ENCODE measurements around the gene FLRT3. TPM values are rescaled to one million over a fixed set of nuclear protein-coding genes. Genes with fewer than 3 reads are reported as not detected.

FLRT3 gene
- total RNA-seq, 5 donors from 2014 or later (not counting 1 experiment from before 2014, with no cell fraction given), result 0.07 TPM; not detected in 4

- ATAC-seq (replicated peaks in 1 of 4) (no peak), DNase-seq (no peak)
- Mint-ChIP-seq H3K9me3 (peaks cover 7 to 24% (median 15%) of the 10 kb centered on the region in 3 donors), H3K27me3 (no peaks in the 10 kb centered on the region), H3K4me1 (no peaks in the 10 kb centered on the region), H3K4me3 (no peak overlapping the region), H3K36me3 (no peaks in the 10 kb centered on the region), H3K27ac (no peak overlapping the region)
- ChIA-PET CTCF (no interaction called here), POLR2A (no interaction called here)
- Histone ChIP-seq H3K36me3 (ENCODE audit: control insufficient read depth in 2 of 2, extremely low read depth in 1 of 2, insufficient read depth in 1 of 2, low read length in 1 of 2) (no peaks in the 10 kb centered on the region), H3K4me3 (ENCODE audit: control insufficient read depth in 1 of 2, extremely low read depth in 1 of 2, low read length in 1 of 2) (no peak overlapping the region), H3K4me1 (ENCODE audit: control insufficient read depth in 1 of 2, extremely low read depth in 1 of 2, insufficient read depth in 2 of 2, low read length in 2 of 2) (no peaks in the 10 kb centered on the region), H3K27me3 (replicated peaks in 1 of 2; ENCODE audit: control insufficient read depth in 2 of 2, extremely low read depth in 1 of 2, insufficient read depth in 2 of 2, low read length in 1 of 2) (no peaks in the 10 kb centered on the region), H3K9me3 (no peaks in the 10 kb centered on the region), H3K27ac (ENCODE audit: low read length) (no peak overlapping the region)
- no CpG with 5 or more reads among the region's 4 CpGs for WGBS (ENCODE audit: insufficient coverage)
Observed at GRCh38 chr20:14375416-14375985, 38.1 kb upstream of the FLRT3 start.

GRCh38 chr20:14374196-14374595 lies 36.8 kb upstream of the FLRT3 start:
- no peak for ATAC-seq (replicated peaks in 1 of 4)
- Mint-ChIP-seq H3K4me1 (no peaks in the 10 kb centered on the region), H3K9me3 (peaks cover 7 to 24% (median 15%) of the 10 kb centered on the region in 3 donors), H3K27ac (no peak overlapping the region), H3K36me3 (no peaks in the 10 kb centered on the region), H3K4me3 (no peak overlapping the region), H3K27me3 (no peaks in the 10 kb centered on the region)
- H3K4me1 ChIP-seq (ENCODE audit: control insufficient read depth in 1 of 2, extremely low read depth in 1 of 2, insufficient read depth in 2 of 2, low read length in 2 of 2), result no peaks in the 10 kb centered on the region
- ChIA-PET CTCF (no interaction called here), POLR2A (no interaction called here)
- no peak for DNase-seq
- H3K36me3 ChIP-seq (ENCODE audit: control insufficient read depth in 2 of 2, extremely low read depth in 1 of 2, insufficient read depth in 1 of 2, low read length in 1 of 2), result no peaks in the 10 kb centered on the region
- no peak overlapping the region for H3K27ac ChIP-seq (ENCODE audit: low read length)
- 51% methylated on average over 2 of the region's 3 CpGs for WGBS (ENCODE audit: insufficient coverage)
- no peaks in the 10 kb centered on the region for H3K9me3 ChIP-seq
- H3K27me3 ChIP-seq (replicated peaks in 1 of 2; ENCODE audit: control insufficient read depth in 2 of 2, extremely low read depth in 1 of 2, insufficient read depth in 2 of 2, low read length in 1 of 2), result no peaks in the 10 kb centered on the region
- no peak overlapping the region for H3K4me3 ChIP-seq (ENCODE audit: control insufficient read depth in 1 of 2, extremely low read depth in 1 of 2, low read length in 1 of 2)

GRCh38 chr20:14361509-14362345 lies 24.3 kb upstream of the FLRT3 start:
- Mint-ChIP-seq H3K27ac (no peak overlapping the region), H3K4me3 (no peak overlapping the region), H3K9me3 (peaks cover 3 to 25% (median 12%) of the 10 kb centered on the region in 3 donors), H3K36me3 (no peaks in the 10 kb centered on the region), H3K4me1 (no peaks in the 10 kb centered on the region), H3K27me3 (no peaks in the 10 kb centered on the region)
- Histone ChIP-seq H3K27ac (ENCODE audit: low read length) (no peak overlapping the region), H3K4me3 (ENCODE audit: control insufficient read depth in 1 of 2, extremely low read depth in 1 of 2, low read length in 1 of 2) (no peak overlapping the region), H3K4me1 (ENCODE audit: control insufficient read depth in 1 of 2, extremely low read depth in 1 of 2, insufficient read depth in 2 of 2, low read length in 2 of 2) (no peaks in the 10 kb centered on the region), H3K36me3 (ENCODE audit: control insufficient read depth in 2 of 2, extremely low read depth in 1 of 2, insufficient read depth in 1 of 2, low read length in 1 of 2) (no peaks in the 10 kb centered on the region), H3K9me3 (no peaks in the 10 kb centered on the region), H3K27me3 (replicated peaks in 1 of 2; ENCODE audit: control insufficient read depth in 2 of 2, extremely low read depth in 1 of 2, insufficient read depth in 2 of 2, low read length in 1 of 2) (no peaks in the 10 kb centered on the region)
- ChIA-PET CTCF (no interaction called here), POLR2A (interaction anchor here in 1 of 2 donors (0.9 kb wide), 1 partner anchor 8 kb away, joined by 3 read pairs; no protein-coding TSS in a partner anchor)
- WGBS (ENCODE audit: insufficient coverage), result 80% methylated on average over 1 of the region's 3 CpGs
- DNase-seq (no peak), ATAC-seq (replicated peaks in 1 of 4) (no peak)

GRCh38 chr20:14360416-14360815 lies 23.0 kb upstream of the FLRT3 start:
- ATAC-seq (replicated peaks in 1 of 4), result no peak
- Mint-ChIP-seq H3K36me3 (no peaks in the 10 kb centered on the region), H3K9me3 (peaks cover 3 to 20% (median 7%) of the 10 kb centered on the region in 3 donors), H3K4me3 (no peak overlapping the region), H3K4me1 (no peaks in the 10 kb centered on the region), H3K27ac (no peak overlapping the region), H3K27me3 (no peaks in the 10 kb centered on the region)
- Histone ChIP-seq H3K9me3 (no peaks in the 10 kb centered on the region), H3K4me1 (ENCODE audit: control insufficient read depth in 1 of 2, extremely low read depth in 1 of 2, insufficient read depth in 2 of 2, low read length in 2 of 2) (no peaks in the 10 kb centered on the region), H3K27me3 (replicated peaks in 1 of 2; ENCODE audit: control insufficient read depth in 2 of 2, extremely low read depth in 1 of 2, insufficient read depth in 2 of 2, low read length in 1 of 2) (no peaks in the 10 kb centered on the region), H3K27ac (ENCODE audit: low read length) (no peak overlapping the region), H3K36me3 (ENCODE audit: control insufficient read depth in 2 of 2, extremely low read depth in 1 of 2, insufficient read depth in 1 of 2, low read length in 1 of 2) (no peaks in the 10 kb centered on the region), H3K4me3 (ENCODE audit: control insufficient read depth in 1 of 2, extremely low read depth in 1 of 2, low read length in 1 of 2) (no peak overlapping the region)
- DNase-seq, result no peak
- ChIA-PET POLR2A (no interaction called here), CTCF (no interaction called here)

- no peak overlapping the region for H3K4me3 Mint-ChIP-seq
- ChIA-PET POLR2A (no interaction called here), CTCF (no interaction called here)
- DNase-seq, result no peak
- Histone ChIP-seq H3K4me3 (ENCODE audit: control insufficient read depth in 1 of 2, extremely low read depth in 1 of 2, low read length in 1 of 2) (no peak overlapping the region), H3K36me3 (ENCODE audit: control insufficient read depth in 2 of 2, extremely low read depth in 1 of 2, insufficient read depth in 1 of 2, low read length in 1 of 2) (no peaks in the 10 kb centered on the region), H3K9me3 (no peaks in the 10 kb centered on the region), H3K27ac (ENCODE audit: low read length) (no peak overlapping the region), H3K27me3 (replicated peaks in 1 of 2; ENCODE audit: control insufficient read depth in 2 of 2, extremely low read depth in 1 of 2, insufficient read depth in 2 of 2, low read length in 1 of 2) (no peaks in the 10 kb centered on the region), H3K4me1 (ENCODE audit: control insufficient read depth in 1 of 2, extremely low read depth in 1 of 2, insufficient read depth in 2 of 2, low read length in 2 of 2) (no peaks in the 10 kb centered on the region)
- no peak overlapping the region for H3K27ac Mint-ChIP-seq
- no peaks in the 10 kb centered on the region for H3K36me3 Mint-ChIP-seq
- no peak for ATAC-seq (replicated peaks in 1 of 4)
- 67% methylated on average over 1 of the region's 1 CpG for WGBS (ENCODE audit: insufficient coverage)
- H3K4me1 Mint-ChIP-seq, result no peaks in the 10 kb centered on the region
- H3K27me3 Mint-ChIP-seq, result no peaks in the 10 kb centered on the region
- H3K9me3 Mint-ChIP-seq, result peaks cover 4 to 17% (median 11%) of the 10 kb centered on the region in 3 donors
Observed at GRCh38 chr20:14355791-14356190, 18.4 kb upstream of the FLRT3 start.

GRCh38 chr20:14344746-14345145 lies 7.3 kb upstream of the FLRT3 start:
- no peak for ATAC-seq (replicated peaks in 1 of 4)
- no peak overlapping the region for H3K27ac ChIP-seq (ENCODE audit: low read length)
- ChIA-PET CTCF (interaction anchor here in 1 of 2 donors (0.7 kb wide), 1 partner anchor 461 kb away, joined by 3 read pairs; no protein-coding TSS in a partner anchor), POLR2A (no interaction called here)
- H3K27me3 ChIP-seq (replicated peaks in 1 of 2; ENCODE audit: control insufficient read depth in 2 of 2, extremely low read depth in 1 of 2, insufficient read depth in 2 of 2, low read length in 1 of 2), result no peaks in the 10 kb centered on the region
- DNase-seq, result no peak
- Mint-ChIP-seq H3K27me3 (no peaks in the 10 kb centered on the region), H3K36me3 (no peaks in the 10 kb centered on the region), H3K4me3 (no peak overlapping the region), H3K9me3 (peaks cover 0 to 19% (median 12%) of the 10 kb centered on the region in 3 donors), H3K27ac (no peak overlapping the region), H3K4me1 (no peaks in the 10 kb centered on the region)
- H3K4me3 ChIP-seq (ENCODE audit: control insufficient read depth in 1 of 2, extremely low read depth in 1 of 2, low read length in 1 of 2), result no peak overlapping the region
- H3K4me1 ChIP-seq (ENCODE audit: control insufficient read depth in 1 of 2, extremely low read depth in 1 of 2, insufficient read depth in 2 of 2, low read length in 2 of 2), result no peaks in the 10 kb centered on the region
- no peaks in the 10 kb centered on the region for H3K36me3 ChIP-seq (ENCODE audit: control insufficient read depth in 2 of 2, extremely low read depth in 1 of 2, insufficient read depth in 1 of 2, low read length in 1 of 2)
- no peaks in the 10 kb centered on the region for H3K9me3 ChIP-seq
- WGBS (ENCODE audit: insufficient coverage), result no CpG with 5 or more reads among the region's 1 CpG
